Activated naive CD8-positive, alpha-beta T cell treated with anti-CD3 and anti-CD28 coated beads, Interleukin-2, amount 50 U/mL, for 24 hours (primary cell): Measurements from ENCODE around the gene CTXND2.
"Not testable (repeated sequence)": the region's sequence is repeated elsewhere in the genome, so short reads cannot be mapped to it uniquely, and the experiment has no call there.

Experiments
- ATAC-seq: fragments of 150-1000 bp; cut with Tn5 transposase; one replicate; pipeline ENCODE4 v1.10.0; 2021
- DNase-seq: peaks from one replicate; pipeline ENCODE4 v3.0.0; 2021
- H3K27ac Mint-ChIP-seq: one replicate; pipeline ENCODE4 v1.8.0; 2021; ENCODE audit warnings: mild to moderate bottlenecking, mixed read lengths
- H3K27me3 Mint-ChIP-seq: one replicate; pipeline ENCODE4 v1.8.0; 2021; ENCODE audit warnings: mixed read lengths
- H3K36me3 Mint-ChIP-seq: one replicate; pipeline ENCODE4 v1.8.0; 2021; ENCODE audit warnings: low read depth, mixed read lengths
- H3K4me1 Mint-ChIP-seq: one replicate; pipeline ENCODE4 v1.8.0; 2021; ENCODE audit warnings: mixed read lengths
- H3K4me3 Mint-ChIP-seq: one replicate; pipeline ENCODE4 v1.8.0; 2021; ENCODE audit warnings: mild to moderate bottlenecking, moderate library complexity, mixed read lengths
- H3K9me3 Mint-ChIP-seq: one replicate; pipeline ENCODE4 v1.8.0; 2021; ENCODE audit warnings: mixed read lengths

Gene CTXND2

GRCh38 chr1:150875197-150876118, 11.5 kb upstream of the CTXND2 start:
- peak overlapping the region; percentile 91 for H3K27ac Mint-ChIP-seq
- H3K36me3 Mint-ChIP-seq = peaks cover 21% of the 10 kb centered on the region
- H3K4me3 Mint-ChIP-seq = peak overlapping the region; percentile 95
- ATAC-seq (no peak), DNase-seq (no peak)
- no peaks in the 10 kb centered on the region for H3K9me3 Mint-ChIP-seq
- peaks cover 37% of the 10 kb centered on the region for H3K4me1 Mint-ChIP-seq
- H3K27me3 Mint-ChIP-seq = no peaks in the 10 kb centered on the region

DNA sequence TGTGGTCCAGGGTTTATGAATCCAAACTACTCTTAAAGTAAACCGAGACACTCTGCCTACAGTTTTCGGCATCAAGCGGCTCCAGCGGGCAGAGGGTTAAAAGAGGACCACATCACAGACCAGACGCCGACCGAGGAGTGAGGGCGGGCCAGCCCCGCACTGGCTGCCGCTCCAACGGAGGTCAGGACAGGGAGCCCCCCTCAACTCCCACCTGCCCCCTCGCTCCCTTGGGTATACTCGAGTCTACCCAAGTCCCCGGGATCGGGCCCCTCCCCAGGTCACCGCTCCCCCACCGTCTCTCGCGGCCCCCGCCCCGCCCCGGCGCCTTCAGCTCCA, 10.8 kb upstream of the CTXND2 start:
- DNase-seq (no peak), ATAC-seq (peak; percentile 45)
- no peaks in the 10 kb centered on the region for H3K27me3 Mint-ChIP-seq
- H3K27ac Mint-ChIP-seq = peak overlapping the region; percentile 91
- H3K9me3 Mint-ChIP-seq = no peaks in the 10 kb centered on the region
- peak overlapping the region; percentile 95 for H3K4me3 Mint-ChIP-seq
- peaks cover 36% of the 10 kb centered on the region for H3K4me1 Mint-ChIP-seq
- peaks cover 18% of the 10 kb centered on the region for H3K36me3 Mint-ChIP-seq

- H3K4me1 Mint-ChIP-seq = peaks cover 46% of the 10 kb centered on the region
- H3K27ac Mint-ChIP-seq, H3K4me3 Mint-ChIP-seq: not testable (repeated sequence)
Measured at GRCh38 chr1:150878931-150879330, 8.0 kb upstream of the CTXND2 start.

GRCh38 chr1:150881331-150882070, 5.4 kb upstream of the CTXND2 start:
- Mint-ChIP-seq H3K4me3 (no peak overlapping the region), H3K4me1 (peaks cover 30% of the 10 kb centered on the region), H3K27me3 (no peaks in the 10 kb centered on the region), H3K36me3 (no peaks in the 10 kb centered on the region), H3K27ac (peak overlapping the region; percentile 1), H3K9me3 (no peaks in the 10 kb centered on the region)
- DNase-seq (no peak), ATAC-seq (peak; percentile 73)

More at GRCh38 chr1:150878931-150879330, 8.0 kb upstream of the CTXND2 start:
- not testable (repeated sequence) for ATAC-seq, H3K36me3 Mint-ChIP-seq, H3K27me3 Mint-ChIP-seq, H3K9me3 Mint-ChIP-seq, DNase-seq

- H3K9me3 Mint-ChIP-seq, H3K27ac Mint-ChIP-seq, H3K27me3 Mint-ChIP-seq, H3K4me3 Mint-ChIP-seq, ATAC-seq, DNase-seq, H3K36me3 Mint-ChIP-seq: not testable (repeated sequence)
- H3K4me1 Mint-ChIP-seq = peaks cover 32% of the 10 kb centered on the region
Measured at GRCh38 chr1:150883121-150883520, 3.8 kb upstream of the CTXND2 start.

- H3K4me3 Mint-ChIP-seq = no peak overlapping the region
- ATAC-seq = no peak
- peak overlapping the region; percentile 91 for H3K27ac Mint-ChIP-seq
- peaks cover 1% of the 10 kb centered on the region for H3K36me3 Mint-ChIP-seq
- H3K27me3 Mint-ChIP-seq = no peaks in the 10 kb centered on the region
- DNase-seq = no peak
- H3K4me1 Mint-ChIP-seq = peaks cover 41% of the 10 kb centered on the region
- peaks cover 7% of the 10 kb centered on the region for H3K9me3 Mint-ChIP-seq
Measured at GRCh38 chr1:150888727-150889126, 1.8 kb downstream of the CTXND2 start.

GRCh38 chr1:150890033-150890416, 3.1 kb downstream of the CTXND2 start:
- Mint-ChIP-seq H3K9me3 (peaks cover 7% of the 10 kb centered on the region), H3K36me3 (peaks cover 1% of the 10 kb centered on the region), H3K27me3 (no peaks in the 10 kb centered on the region), H3K4me3 (peak overlapping the region; percentile 38), H3K27ac (peak overlapping the region; percentile 91), H3K4me1 (peaks cover 38% of the 10 kb centered on the region)
- peak; percentile 97 for ATAC-seq
- no peak for DNase-seq

GRCh38 chr1:150893336-150893913, 6.5 kb downstream of the CTXND2 start:
- Mint-ChIP-seq H3K4me1 (peaks cover 40% of the 10 kb centered on the region), H3K36me3 (peaks cover 1% of the 10 kb centered on the region), H3K27ac (no peak overlapping the region), H3K9me3 (peaks cover 7% of the 10 kb centered on the region), H3K27me3 (no peaks in the 10 kb centered on the region), H3K4me3 (no peak overlapping the region)
- DNase-seq (no peak), ATAC-seq (no peak)

DNA sequence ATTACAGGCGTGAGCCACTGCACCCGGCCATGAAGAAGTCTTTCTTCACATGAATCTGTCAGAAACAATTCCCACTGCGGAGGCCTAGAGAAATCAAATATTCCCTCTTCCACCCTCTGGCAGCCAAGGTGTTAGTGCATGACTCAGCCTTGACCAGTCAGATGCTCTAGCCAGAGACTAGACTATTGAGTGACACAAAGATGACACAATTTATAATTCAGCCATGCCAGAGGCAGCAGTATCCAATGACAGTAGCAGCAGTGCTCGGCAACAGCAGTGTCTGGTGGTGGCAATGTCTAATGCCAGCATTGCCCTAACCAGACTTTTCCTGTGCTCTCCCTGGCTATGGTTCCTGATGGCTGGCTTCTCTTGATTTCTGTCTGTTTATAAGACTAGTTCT, 8.7 kb downstream of the CTXND2 start:
- no peak for DNase-seq
- no peak overlapping the region for H3K27ac Mint-ChIP-seq

DNA sequence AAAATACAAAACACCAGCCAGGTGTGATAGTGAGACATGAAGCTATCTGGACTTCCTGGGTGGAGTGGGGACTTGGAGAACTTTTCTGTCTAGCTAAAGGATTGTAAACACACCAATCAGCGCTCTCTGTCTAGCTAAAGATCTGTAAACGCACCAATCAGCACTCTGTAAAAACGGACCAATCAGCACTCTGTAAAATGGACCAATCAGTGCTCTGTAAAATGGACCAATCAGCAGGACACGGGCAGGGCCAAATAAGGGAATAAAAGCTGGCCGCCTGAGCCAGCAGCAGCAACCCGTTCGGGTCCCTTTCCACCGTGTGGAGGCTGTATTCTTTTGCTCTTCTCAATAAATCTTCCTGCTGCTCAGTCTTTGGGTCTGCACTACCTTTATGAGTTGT, 12.9 kb downstream of the CTXND2 start:
- H3K27ac Mint-ChIP-seq, H3K4me1 Mint-ChIP-seq, H3K27me3 Mint-ChIP-seq: not testable (repeated sequence)

More for the DNA sequence above, 8.7 kb downstream of the CTXND2 start:
- no peak overlapping the region for H3K4me3 Mint-ChIP-seq
- H3K4me1 Mint-ChIP-seq = peaks cover 19% of the 10 kb centered on the region
- no peaks in the 10 kb centered on the region for H3K36me3 Mint-ChIP-seq
- H3K9me3 Mint-ChIP-seq = peaks cover 4% of the 10 kb centered on the region
- ATAC-seq = no peak
- no peaks in the 10 kb centered on the region for H3K27me3 Mint-ChIP-seq

DNA sequence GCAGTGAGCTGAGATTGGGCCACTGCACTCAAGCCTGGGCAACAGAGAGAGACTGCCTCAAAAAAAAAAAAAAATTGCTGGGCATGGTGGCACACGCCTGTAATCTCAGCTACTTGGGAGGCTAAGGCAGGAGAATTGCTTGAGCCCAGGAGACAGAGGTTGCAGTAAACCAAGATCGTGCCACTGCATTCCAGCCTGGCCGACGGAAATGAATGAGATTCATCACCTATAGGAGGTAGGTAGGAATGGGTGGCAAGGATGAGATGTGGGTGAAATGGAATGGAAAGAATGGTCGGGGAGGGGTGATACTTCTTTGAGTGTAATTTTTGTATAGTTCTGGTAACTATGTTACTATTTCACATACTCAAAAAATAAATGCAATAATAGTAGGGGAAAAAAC, 15.4 kb downstream of the CTXND2 start:
- no peak for ATAC-seq
- H3K4me3 Mint-ChIP-seq = no peak overlapping the region
- DNase-seq = no peak
- H3K27ac Mint-ChIP-seq = no peak overlapping the region
- H3K36me3 Mint-ChIP-seq = no peaks in the 10 kb centered on the region
- H3K4me1 Mint-ChIP-seq = peaks cover 13% of the 10 kb centered on the region
- no peaks in the 10 kb centered on the region for H3K27me3 Mint-ChIP-seq
- H3K9me3 Mint-ChIP-seq = no peaks in the 10 kb centered on the region

More for the DNA sequence above, 12.9 kb downstream of the CTXND2 start:
- H3K36me3 Mint-ChIP-seq, ATAC-seq, H3K9me3 Mint-ChIP-seq, H3K4me3 Mint-ChIP-seq, DNase-seq: not testable (repeated sequence)

DNA sequence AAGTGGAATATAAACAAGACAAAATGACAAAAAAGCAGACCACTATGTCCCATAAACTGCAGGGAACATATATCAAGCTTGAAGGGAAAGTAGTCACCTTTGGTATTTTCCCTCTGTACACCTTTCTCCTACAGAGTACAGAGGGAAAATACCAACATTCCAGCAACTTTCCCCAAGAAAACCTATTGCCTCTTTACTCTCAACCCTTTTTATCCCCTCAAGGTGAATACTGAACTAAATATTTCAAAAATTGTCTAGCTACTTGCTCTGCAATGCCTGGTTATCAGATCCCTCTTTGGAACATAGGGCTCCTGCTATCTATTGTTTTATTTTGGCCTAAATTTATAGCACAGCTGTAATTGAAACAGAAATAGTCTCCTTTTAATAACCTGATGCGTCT, 15.8 kb downstream of the CTXND2 start:
- H3K27me3 Mint-ChIP-seq = no peaks in the 10 kb centered on the region
- H3K9me3 Mint-ChIP-seq = no peaks in the 10 kb centered on the region
- H3K4me1 Mint-ChIP-seq = peaks cover 16% of the 10 kb centered on the region
- no peak for ATAC-seq
- no peak overlapping the region for H3K4me3 Mint-ChIP-seq
- H3K36me3 Mint-ChIP-seq = no peaks in the 10 kb centered on the region
- no peak overlapping the region for H3K27ac Mint-ChIP-seq
- no peak for DNase-seq

GRCh38 chr1:150905301-150905700, 18.4 kb downstream of the CTXND2 start:
- Mint-ChIP-seq H3K4me3 (no peak overlapping the region), H3K4me1 (peaks cover 27% of the 10 kb centered on the region), H3K36me3 (peaks cover 4% of the 10 kb centered on the region), H3K27ac (no peak overlapping the region), H3K9me3 (peaks cover 6% of the 10 kb centered on the region), H3K27me3 (no peaks in the 10 kb centered on the region)
- ATAC-seq (no peak), DNase-seq (no peak)

DNA sequence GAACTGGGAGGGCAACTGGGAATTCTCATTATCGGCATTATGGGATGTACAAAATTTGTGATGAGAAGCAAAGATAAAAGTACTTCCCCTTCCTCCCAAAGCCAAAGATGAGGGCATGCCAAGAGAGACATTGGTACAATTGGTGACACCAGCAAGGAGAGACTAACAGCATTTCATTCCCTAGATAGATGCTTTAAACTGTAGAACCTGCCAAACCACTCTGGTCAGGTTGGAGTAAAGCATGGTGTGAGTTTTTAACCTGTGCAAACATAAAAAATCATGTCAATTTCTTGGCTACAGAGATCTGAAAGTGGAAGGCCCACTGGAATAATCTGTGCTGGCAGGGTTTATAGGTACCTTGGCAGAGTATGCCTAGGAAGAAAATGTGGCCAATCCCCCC, 19.4 kb downstream of the CTXND2 start:
- H3K9me3 Mint-ChIP-seq = peaks cover 6% of the 10 kb centered on the region
- H3K36me3 Mint-ChIP-seq = peaks cover 4% of the 10 kb centered on the region
- ATAC-seq = no peak
- H3K27me3 Mint-ChIP-seq = no peaks in the 10 kb centered on the region
- no peak overlapping the region for H3K27ac Mint-ChIP-seq
- H3K4me1 Mint-ChIP-seq = peaks cover 27% of the 10 kb centered on the region
- no peak overlapping the region for H3K4me3 Mint-ChIP-seq
- DNase-seq = no peak

DNA sequence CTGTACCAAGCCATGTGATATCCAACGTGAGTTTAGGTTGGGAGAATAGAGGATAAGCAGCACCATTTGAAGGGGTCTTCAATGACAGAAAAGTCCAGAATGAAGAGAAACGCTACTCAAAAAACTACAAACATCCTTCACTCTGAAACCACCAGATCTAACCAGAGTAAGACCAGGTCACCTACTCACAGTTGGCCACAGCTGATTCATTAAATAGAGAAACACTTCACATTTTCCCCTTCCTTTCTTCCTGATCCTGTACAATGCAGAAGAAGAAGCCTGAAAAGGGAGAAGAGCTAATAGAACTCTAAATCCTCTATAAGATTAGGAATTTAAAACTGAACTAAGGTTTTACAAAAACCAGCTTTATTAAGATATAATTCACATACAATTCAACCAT, 19.9 kb downstream of the CTXND2 start:
- Mint-ChIP-seq H3K36me3 (peaks cover 4% of the 10 kb centered on the region), H3K9me3 (peaks cover 6% of the 10 kb centered on the region), H3K27me3 (no peaks in the 10 kb centered on the region), H3K4me1 (peaks cover 27% of the 10 kb centered on the region), H3K4me3 (no peak overlapping the region), H3K27ac (no peak overlapping the region)
- ATAC-seq (peak; percentile 84), DNase-seq (no peak)
